Fibroblast of lung (primary cell): Measurements from ENCODE around the gene ATG9A.

Experiments
- EZH2 ChIP-seq: IDR thresholded peaks from 2 replicates; pipeline ENCODE4 v1.5.1; 2012; ENCODE audit warnings: low read length, control low read depth, mild to moderate bottlenecking; ENCODE audit errors: missing control alignments
- TF ChIP-seq, protein P1 (sequence below), 2 donors: IDR thresholded peaks in 1 of 2; conservative IDR thresholded peaks in 1 of 2; 1 replicate in 1 of 2; 2 replicates in 1 of 2; pipeline ENCODE4 v1.5.1; 2011 to 2012; ENCODE audit warnings: low read length in 2 of 2, control low read depth in 1 of 2, inconsistent platforms in 1 of 2, low read depth in 1 of 2, mild to moderate bottlenecking in 1 of 2

- TF ChIP-seq, protein P1, sequence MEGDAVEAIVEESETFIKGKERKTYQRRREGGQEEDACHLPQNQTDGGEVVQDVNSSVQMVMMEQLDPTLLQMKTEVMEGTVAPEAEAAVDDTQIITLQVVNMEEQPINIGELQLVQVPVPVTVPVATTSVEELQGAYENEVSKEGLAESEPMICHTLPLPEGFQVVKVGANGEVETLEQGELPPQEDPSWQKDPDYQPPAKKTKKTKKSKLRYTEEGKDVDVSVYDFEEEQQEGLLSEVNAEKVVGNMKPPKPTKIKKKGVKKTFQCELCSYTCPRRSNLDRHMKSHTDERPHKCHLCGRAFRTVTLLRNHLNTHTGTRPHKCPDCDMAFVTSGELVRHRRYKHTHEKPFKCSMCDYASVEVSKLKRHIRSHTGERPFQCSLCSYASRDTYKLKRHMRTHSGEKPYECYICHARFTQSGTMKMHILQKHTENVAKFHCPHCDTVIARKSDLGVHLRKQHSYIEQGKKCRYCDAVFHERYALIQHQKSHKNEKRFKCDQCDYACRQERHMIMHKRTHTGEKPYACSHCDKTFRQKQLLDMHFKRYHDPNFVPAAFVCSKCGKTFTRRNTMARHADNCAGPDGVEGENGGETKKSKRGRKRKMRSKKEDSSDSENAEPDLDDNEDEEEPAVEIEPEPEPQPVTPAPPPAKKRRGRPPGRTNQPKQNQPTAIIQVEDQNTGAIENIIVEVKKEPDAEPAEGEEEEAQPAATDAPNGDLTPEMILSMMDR (conservative IDR thresholded peaks at IDR 0.05 in 1 of 2, IDR thresholded peaks at IDR 0.05 in 1 of 2; ENCODE audit: low read depth in 1 of 2, low read length in 2 of 2) = no peak
- TF ChIP-seq EZH2 = no peak
Observed at GRCh38 chr2:219210196-219210885, 19.1 kb downstream of the ATG9A start.
